DMS 273 (cell line): ENCODE data around the gene ACOT7.

ENCODE experiments used
- DNase-seq: peaks from one replicate; lab custom pipeline; 2025; ENCODE audit not compliant: unreplicated experiment; lab: John Stamatoyannopoulos, UW

The ACOT7 gene

DNA sequence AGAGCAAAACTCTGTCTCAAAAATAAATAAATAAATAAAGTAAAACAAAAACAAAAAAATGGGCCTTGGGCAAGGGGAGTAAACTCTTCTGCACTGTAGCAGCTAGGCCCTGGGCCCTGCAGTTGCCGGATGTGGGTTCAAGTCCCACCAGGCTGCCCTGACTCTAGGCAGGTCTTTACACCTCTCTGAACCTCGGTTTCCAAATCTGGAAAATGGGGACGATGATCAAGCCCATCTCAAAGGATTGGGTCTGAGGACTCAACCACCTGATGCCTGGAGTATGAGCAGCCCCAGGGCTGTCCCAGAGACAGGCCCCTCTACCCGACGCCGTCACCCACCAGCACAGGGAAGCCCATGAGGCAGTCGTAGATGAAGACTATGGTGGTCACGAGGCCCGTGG, 140.2 kb downstream of the ACOT7 start:
- DNase-seq = no peak

DNA sequence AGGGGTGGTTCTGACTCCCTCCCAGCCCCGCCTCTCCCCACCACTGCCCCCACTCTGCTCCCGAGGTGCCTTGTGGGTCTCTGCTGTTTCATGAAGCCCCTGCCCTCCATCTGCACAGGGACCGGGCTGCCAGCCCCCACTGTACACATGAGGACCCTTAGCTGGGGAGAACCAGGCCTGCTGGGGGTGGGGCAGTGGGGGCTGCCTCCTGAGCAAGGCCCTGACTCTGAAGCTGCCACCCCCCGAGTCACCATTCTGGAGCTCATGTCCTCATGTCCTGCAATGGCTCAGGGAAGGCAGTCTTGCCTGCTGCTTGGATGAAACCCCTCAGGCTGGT, 141.2 kb downstream of the ACOT7 start:
- DNase-seq = no peak

DNA sequence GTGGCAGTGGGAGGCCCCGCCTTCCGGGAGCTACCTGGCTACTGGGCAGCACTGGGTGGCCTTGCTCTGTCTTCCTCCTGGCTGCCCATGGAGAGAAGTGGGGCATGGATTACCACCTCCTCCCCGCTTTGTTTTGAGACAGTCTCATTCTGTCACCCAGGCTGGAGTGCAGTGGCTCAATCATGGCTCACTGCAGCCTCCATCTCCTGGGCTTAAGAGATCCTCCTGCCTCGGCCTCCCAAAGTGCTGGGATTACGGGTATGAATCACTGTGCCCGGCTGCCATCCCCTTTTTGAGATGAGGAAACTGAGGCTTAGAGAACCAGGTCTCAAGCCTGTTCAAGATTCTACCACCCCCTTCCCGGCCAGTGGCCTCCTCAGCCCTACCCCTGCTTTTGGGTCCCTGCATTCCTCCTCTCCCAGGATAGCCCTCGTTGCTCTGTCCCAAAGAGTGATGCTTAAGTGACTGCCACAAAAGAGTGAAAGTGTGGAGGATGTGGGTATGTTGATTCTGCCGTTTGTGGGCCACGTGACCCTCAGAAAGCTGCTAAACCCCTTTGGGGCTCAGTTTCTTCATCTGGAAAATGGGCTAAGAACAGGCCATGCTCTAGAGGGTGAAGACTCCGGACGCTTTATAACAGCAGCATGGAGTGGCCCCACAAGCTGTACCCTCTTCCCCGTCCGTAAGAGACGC, 141.7 kb downstream of the ACOT7 start:
- DNase-seq = no peak

DNA sequence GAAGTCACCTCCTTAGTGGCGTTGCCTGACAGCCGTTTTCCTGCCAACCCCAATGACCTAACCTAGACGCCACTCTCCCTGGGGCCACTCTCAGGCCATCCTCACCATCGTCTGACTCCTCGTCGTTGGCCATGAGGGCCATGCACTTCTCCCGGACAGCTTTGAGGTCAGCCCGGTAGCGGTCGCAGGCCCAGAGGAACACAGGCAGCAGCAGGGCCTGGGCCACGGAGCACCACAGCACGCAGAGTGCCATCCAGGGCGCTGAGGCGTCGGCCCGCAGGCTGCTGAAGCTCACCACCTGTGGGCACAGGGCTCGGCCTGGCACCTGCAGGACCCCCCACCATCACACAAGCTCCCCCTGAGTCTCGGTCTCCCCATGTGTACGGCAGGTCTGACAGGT, 142.3 kb downstream of the ACOT7 start:
- no peak for DNase-seq

DNA sequence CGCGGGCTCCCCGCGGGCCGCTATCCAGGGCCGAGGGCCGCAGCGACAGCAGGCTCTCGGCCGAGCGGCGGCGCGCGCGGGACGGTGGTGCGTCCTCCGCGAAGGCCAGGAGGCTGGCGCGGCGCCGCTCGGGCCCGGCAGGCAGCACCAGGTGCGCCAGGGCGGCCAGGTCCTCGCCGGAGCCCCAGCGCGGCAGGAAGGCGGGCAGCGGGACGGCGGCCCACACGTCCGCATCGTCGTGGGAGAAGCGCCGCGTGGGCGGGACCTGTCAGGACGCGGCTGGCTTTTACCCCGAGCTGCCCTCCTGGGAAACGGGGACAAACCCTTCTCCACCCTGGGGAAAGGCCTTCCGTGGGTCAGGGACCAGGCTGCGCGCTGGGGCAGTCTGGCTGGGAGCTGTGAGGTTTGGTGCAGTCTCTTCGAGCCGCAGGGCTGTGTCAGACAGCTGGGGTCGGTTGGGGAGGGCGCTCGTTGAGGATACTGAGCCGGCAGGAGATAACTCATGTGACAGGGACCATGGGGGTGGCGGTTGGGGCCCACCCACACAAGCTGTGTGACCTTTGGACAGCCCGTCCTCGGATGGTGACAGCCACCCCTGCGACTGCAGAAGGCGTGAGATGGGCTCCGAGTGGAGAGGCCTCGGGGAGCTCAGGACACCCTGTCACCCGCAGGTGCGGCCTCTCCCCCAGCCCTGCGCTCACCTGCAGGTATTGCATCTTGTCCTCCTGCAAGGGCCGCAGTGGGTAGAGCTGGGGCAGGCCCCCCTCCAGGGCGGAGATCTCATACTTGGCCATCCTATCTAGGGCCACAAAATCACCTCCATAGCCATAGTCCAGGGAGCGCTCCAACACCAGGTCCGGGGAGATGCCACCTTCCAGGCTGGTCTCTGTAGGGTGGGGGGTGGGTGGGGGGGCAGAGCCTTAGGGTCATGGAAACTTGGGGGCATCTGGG, 143.6 kb downstream of the ACOT7 start:
- DNase-seq = peak; percentile 69

DNA sequence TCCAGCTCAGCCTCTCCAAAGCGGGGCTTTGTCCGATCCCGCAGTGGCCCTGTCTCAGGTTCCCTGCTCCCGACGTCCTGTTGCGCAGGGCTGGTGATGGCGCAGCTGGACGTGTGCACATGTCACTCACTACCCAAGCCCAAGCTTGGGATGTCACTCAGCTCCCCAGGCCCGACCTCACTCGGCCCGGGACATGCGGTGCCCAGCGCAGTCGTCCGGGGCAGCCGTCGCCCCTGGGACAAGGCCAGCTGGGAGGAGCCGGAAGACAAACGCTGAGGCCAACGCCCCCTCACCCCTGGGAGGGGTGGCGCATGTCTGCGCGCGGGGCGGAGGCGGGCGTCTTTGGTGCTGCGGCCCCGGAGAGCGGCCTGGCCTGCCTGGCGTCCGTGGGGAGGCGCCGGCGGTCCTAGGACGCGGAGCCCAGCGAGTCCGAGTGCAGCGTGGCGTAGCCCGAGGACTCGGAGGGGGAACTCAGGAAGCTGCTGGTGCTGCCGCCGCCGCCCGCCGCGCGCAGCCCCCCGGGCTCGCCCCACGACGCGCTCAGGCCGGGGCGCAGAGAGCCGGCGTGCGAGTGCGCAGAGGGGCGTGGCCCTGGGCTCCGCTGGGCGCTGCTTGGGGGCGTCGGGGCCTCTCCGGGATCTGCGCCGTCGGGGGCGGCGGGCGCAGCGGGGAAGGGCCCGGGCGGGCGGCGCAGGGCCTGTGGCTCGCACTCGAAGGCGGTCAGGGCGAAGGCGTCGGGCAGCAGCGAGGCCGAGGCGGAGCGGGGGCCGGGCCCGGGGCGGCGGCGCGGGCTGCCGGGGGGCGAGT, 144.4 kb downstream of the ACOT7 start:
- DNase-seq = no peak

DNA sequence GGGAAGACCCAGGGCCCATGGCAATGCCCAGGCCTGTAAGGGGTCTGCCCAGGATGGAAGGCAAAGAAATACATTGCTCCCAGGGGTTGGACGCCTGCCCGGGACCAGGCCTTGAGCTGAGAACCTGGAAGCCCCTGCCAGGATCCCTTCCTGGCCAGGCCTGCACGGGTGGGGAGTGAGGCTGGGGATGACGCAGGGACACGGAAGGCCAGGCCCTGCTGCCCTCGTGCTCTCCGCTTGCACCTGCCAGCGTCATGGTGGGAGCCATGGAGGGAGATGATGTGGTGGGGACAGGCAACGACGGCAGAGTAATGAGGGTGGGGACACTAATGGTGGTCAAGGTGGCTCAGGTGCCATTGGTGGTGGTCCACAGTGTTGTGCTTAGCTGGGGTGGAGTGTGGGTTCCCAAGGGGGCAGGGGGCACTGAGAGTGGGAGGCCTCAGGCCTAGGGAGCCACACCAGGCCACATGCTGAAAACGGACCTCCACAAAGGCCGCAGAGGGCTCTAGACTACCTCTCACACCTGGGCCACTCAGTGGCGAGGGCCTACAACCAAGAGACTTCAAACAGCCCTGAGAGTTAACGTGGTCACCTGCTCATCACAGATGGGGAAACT, 145.3 kb downstream of the ACOT7 start:
- DNase-seq = no peak

DNA sequence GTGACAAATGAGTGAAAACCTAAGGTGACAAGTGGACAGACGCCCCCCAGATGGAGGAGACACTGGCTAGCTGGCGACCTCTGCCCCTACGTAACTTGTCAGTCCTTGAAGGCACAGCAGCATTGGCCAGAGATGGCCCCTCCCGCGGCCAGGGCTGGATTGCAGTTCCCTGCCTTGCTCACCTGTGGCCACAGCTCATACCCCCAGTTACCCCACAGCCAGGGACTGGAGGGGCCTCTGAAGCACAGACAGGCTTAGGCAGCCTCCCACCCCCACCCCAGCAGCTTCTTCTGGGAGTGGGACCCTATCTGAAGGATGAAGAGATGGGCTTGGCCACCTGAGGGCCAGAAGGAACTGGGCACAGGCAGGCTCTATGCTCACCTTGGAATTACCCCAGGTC, 145.9 kb downstream of the ACOT7 start:
- no peak for DNase-seq

DNA sequence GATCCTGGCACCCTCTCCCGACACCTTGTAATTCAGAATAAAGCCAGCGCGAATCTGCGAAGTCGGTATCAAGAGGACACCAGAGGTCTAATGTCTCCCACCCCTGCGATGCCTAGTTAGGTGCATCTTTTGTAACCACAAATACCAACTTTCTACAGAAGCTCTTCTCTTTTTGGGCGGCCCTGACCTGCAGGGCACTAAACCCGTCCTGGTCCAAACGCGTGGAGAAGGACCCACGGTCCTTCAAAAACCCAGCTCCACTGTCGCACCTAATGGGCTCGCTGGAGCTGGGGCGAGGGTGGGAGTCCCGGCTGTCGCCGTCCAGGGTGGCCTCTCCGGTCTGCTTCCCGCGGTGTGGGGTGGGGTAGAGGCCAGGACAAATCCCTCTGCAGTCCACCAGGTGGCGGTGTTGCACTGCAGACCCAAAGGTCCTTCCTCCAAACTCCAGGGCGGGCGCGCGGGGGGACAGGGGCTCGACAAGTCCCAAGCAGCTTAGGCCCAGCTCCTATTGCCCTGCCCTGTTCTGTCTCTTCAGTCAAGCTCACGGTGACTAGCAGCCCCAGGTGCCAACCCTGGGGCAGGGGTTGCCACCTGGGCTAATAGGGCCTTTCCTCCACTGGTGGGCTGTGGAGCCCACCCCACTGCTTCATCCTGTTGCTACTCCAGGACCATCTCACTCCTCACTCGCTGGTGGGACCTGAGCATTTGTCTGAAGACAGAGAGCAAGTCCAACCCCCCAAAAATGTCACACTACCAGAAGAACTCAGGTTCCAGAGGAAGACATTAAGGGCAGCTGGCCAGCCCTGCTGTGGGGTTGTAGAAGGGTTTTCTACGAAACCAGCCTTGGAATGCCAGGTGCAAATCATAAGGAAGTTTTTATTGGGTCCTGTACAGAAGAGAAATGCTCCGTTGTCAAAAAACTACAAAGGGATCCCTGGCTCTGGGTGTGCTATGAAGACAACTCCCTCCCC, 146.8 kb downstream of the ACOT7 start:
- DNase-seq = peak; percentile 93

DNA sequence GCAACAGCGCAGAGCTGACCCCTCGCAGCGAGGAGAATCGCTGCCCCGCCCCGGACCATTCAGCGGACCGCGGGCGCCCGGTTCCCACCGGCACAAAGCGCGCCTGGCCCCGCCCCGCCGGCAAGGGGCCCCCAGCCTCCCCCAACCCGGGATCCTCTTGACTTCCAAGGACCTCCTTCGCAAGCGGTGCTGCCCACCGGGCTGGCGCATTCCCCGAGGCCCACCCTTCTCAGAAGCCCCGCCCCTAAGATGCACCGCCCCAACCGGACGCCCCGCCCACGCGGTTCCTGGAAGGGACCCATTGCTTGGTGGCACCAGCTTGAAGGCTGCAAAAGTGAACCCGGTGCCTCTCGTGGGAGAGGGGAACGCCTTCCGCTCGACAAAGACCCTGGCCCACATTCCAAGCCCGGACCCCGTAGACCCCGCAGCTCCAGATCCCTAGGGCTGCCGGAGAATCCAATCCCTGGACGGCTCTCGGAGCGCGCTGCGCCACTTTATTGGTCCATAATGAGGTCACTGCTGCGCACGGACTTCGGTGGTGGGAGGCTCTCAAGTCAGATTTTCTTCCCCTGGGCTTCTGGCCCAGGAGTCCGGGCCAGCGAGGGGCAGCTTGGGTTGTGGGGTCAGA, 147.6 kb downstream of the ACOT7 start:
- peak; percentile 85 for DNase-seq

DNA sequence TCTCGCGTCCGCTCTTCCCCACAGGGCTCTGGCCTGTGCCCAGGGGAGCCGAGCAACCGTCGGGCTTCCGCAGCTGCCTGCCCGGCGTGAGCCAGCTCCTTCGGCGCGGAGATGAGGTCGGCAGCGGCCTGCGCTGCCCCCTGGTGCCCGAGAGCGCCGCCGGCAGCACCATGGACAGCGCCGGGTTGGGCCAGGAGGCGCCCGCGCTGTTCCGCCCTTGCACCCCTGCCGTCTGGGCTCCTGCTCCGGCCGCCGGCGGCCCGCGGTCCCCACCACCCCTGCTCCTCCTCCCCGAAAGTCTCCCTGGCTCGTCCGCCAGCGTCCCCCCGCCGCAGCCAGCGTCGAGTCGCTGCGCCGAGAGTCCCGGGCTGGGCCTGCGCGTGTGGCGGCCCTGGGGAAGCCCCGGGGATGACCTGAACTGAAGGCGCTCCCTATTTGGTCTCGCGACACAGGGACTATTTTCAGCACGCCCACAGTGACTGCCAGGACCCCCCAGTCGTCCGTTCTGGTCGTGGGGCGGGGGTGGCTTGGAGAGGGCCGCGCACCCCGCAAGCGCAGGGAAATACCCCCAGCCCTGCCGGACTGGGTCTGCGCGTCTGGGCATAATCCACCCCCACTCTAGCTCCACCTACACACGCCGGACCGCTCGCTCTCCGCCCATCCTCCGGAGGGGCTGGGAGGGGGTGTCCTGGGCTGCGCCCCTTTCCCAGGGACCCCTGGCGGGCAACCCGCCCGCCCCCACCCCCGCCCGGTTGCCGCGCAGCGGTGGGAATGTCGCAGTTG, 148.3 kb downstream of the ACOT7 start:
- DNase-seq = peak; percentile 95

DNA sequence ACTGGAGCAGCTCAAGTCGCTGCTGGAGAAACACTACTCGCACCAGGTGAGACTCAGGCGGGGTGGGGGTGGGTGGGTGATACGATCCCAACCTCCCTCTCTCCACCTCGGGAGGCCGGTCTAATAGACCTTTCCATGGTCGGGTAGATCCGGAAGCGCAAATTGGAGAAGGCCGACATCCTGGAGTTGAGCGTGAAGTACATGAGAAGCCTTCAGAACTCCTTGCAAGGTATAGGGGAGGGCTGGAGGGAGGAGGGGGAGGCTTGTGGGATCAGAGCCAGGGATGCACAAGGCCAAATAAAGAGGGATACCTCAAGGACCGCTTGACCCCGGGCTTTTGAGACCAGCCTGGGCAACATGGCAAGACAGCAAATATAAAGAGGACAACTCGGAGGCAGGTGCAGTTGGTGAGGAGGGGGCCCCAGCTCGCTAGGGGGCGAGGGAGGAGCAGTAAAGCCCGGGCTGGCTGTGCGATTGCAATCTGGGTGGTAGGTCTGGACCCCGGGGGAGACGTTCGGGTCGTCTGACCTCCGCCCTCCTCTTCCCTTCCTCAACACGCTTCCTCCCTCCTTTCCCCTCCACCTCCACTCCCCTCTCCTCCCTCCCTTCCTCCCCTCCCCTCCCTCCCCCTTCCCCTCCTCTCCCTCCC, 149.0 kb downstream of the ACOT7 start:
- DNase-seq = no peak

DNA sequence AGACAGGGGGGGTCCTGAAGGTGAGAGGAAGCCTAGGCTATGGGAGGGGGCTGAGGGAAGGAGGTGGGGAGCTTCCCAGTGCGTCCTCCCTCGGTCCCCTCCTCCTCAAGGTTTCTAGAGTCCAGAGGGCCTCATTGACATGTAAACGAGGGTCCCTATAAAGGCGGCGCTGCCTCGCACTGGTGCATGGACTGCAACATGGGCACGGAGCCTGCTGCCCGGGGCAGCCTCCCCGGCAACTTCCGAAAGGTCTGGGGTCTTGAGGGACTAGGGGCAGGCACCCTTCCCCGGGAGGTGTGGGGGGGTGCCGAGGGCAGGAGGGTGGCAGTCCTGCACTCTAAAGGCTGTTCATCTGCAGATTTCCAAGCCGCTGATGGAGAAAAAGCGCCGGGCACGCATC, 149.6 kb downstream of the ACOT7 start, which contains the start of gene HES3:
Gene HES3 (plus strand): TSS at position 187 of the 400 bp plus-strand sequence. CDS start 187 bp downstream, at position 374.
- DNase-seq = no peak

DNA sequence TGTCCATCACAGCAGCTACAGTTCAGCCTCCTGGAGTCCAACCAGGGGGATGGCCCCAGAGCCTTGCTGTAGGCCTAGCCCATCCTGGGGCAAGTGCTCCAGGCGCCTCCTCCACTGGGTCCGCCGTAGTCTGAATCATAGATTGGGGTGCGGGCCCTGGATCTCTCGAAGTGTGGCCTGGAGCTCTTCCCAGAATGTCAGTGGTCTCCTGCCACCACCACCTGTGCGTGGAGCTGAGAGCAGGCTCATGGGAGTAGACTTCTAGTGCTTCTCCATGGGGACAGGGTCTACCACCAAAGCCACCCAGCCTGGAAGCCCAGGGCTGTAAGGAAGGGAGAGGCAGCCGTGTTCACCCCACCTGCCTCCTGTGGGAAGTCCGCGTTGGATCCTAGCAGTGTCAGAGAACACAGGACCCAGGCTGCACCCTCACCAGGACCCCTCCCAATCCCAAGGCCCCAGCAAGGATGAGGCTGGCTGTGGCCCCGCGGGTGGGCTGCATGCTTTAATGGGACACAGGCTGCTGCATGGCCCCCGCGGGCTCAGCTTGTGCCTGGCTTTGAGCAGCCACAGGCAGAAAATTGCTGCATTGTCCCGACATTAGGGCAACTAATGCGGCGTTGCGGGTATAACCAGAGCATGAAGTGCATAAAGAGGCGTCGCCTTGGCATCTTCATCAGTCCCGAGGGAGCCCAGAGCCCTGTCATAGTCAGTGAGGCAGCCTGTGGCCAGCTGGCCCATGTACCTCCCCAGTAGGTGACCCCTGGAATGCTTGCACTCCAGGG, 150.3 kb downstream of the ACOT7 start:
- no peak for DNase-seq

DNA sequence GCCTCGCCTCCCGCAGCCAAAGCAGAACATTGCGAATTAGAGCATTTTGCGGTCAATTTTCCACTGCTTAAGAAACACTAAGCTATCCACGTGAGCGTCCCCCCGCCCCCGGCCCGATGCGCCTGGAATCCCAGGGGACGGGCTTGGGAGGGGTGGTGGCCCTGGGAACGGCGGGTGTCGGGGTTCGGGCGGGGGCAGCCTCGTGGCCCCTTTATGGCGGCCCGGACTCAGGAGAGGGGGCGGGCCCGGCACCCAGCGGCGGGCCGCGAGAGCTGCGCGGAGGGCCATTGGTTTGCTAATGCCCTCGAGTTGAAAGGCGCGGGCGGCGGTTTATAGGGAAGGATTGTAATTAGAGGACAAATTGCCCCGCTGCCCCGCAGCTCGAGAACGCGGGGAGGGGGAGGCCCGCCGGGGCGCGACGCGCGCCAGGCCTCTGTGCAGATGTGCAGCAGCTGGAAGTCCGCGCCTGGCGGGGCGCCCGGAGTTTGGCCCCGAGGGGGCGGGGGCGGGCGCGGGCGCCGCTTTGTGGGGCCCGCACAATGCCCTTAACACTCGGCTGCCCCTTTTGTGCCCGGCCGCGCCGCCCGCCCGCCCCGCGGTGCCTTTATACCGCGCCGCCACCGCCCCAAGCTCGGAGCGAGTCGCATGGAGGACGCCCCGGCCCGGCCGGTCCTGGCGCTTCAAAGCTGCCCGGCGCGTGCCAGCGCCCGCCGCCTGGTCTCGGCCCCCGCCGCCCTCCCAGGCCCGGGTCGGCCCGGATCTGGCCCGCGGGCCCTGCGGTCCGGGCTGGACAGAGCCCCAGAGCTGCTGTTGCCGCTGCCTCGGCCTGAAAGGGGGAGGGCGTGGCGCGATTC, 151.5 kb downstream of the ACOT7 start:
- DNase-seq = peak; percentile 63

DNA sequence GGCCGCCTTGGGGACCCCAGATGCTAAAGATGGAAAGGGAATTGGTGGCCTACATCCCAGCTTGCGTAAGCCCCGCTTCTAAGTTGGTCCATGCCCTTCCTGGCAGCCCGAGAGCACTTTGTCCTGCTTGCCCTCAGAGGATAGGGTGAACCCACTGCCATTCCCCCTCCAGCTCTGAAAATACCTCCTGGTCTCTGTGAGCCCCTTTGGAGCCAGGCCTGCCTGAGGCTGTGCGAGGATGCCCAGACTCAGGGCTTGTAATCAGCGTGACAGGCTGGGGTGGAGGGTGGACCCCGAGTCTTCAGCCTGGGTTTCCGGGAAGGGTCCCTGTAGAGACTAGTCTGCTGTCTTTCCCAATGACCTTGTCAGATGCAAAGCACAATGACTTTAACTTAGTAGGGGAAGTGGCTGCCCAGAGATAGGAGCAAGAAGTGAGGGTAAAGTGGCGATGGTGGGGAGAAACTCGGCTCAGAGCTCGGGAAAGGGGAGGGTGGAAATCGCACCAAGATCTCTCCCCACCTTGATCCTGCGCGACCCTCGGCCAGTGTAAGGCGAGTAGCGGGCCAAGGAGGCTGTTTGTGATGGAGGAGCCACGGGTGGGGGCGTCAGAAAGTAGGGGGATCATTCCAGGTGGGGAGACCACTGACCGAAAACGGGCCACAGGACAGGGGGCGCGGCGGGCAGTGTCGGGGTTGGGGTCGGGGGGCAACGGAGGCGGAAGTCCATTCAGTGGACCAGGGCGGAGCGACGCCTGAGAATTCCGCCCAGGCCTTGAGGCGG, 152.3 kb downstream of the ACOT7 start:
- DNase-seq = no peak
